HG03575 (cell line): ENCODE data around the gene GUCY1A1.
"Not testable (repeated sequence)": the region's sequence is repeated elsewhere in the genome, so short reads cannot be mapped to it uniquely, and the experiment has no call there.

Experiments used
- ATAC-seq: cut with Tn5 transposase; IDR thresholded peaks from one replicate; pipeline ENCODE4 v1.9.1; 2021; ENCODE audit not compliant: unreplicated experiment, insufficient number of reproducible peaks, low FRiP score; ENCODE audit errors: extremely low read depth

GUCY1A1 gene

GRCh38 chr4:155666344-155667221 is at the start of gene GUCY1A1:
Gene GUCY1A1, plus strand, starts transcription at chr4:155666848. Its CDS starts 30,020 bp downstream, at chr4:155696868.
- ATAC-seq = no peak

- ATAC-seq = no peak
Measured at GRCh38 chr4:155617296-155617695, 49.4 kb upstream of the GUCY1A1 start.

- no peak for ATAC-seq
Measured at GRCh38 chr4:155618183-155618838, 48.3 kb upstream of the GUCY1A1 start.

- no peak for ATAC-seq
Measured at GRCh38 chr4:155620637-155621036, 46.0 kb upstream of the GUCY1A1 start.

GRCh38 chr4:155624478-155624877 is 42.2 kb upstream of the GUCY1A1 start:
- peak; percentile 91 for ATAC-seq

- no peak for ATAC-seq
Measured at GRCh38 chr4:155626561-155626960, 40.1 kb upstream of the GUCY1A1 start.

GRCh38 chr4:155629183-155629825 is 37.3 kb upstream of the GUCY1A1 start:
- no peak for ATAC-seq

GRCh38 chr4:155629956-155630355 is 36.7 kb upstream of the GUCY1A1 start:
- ATAC-seq = no peak

GRCh38 chr4:155632310-155632840 is 34.3 kb upstream of the GUCY1A1 start:
- no peak for ATAC-seq

- ATAC-seq = no peak
Measured at GRCh38 chr4:155638195-155638965, 28.3 kb upstream of the GUCY1A1 start.

- peak; percentile 76 for ATAC-seq
Measured at GRCh38 chr4:155639704-155640523, 26.7 kb upstream of the GUCY1A1 start.

- ATAC-seq = no peak
Measured at GRCh38 chr4:155640751-155641150, 25.9 kb upstream of the GUCY1A1 start.

- no peak for ATAC-seq
Measured at GRCh38 chr4:155643087-155643486, 23.6 kb upstream of the GUCY1A1 start.

- ATAC-seq = no peak
Measured at GRCh38 chr4:155646001-155646400, 20.6 kb upstream of the GUCY1A1 start.

GRCh38 chr4:155650785-155651184 is 15.9 kb upstream of the GUCY1A1 start:
- not testable (repeated sequence) for ATAC-seq

GRCh38 chr4:155653052-155653451 is 13.6 kb upstream of the GUCY1A1 start:
- ATAC-seq = no peak

GRCh38 chr4:155656025-155656424 is 10.6 kb upstream of the GUCY1A1 start:
- no peak for ATAC-seq

GRCh38 chr4:155657169-155657568 is 9.5 kb upstream of the GUCY1A1 start:
- ATAC-seq = no peak
